IMR-90 (cell line): ENCODE results near the gene TOP2A. TPM values are rescaled to one million over a fixed set of nuclear protein-coding genes. Genes with fewer than 3 reads are reported as not detected.

Experiments used
- ATAC-seq: fragments of 200-7000 bp; cut with Tn5 transposase; 2 replicates; pipeline ENCODE4 v1.9.1; 2020; ENCODE audit warnings: low read depth, mild to moderate bottlenecking, moderate library complexity
- BruUV-seq: library from RNA; stranded (reverse); fragments of 400-500 nt; replicated peaks from 2 replicates; lab custom pipeline; 2021; lab: Mats Ljungman, UMichigan
- CTCF ChIA-PET: fragments of 300-600 bp; formaldehyde crosslinking; extraction: SDS; loops from one replicate; lab custom pipeline; 2021; ENCODE audit warnings: antibody characterized with exemption; lab: Yijun Ruan, JAX
- POLR2A ChIA-PET: fragments of 300-600 bp; sonication (Branson Sonifier 250); formaldehyde crosslinking; loops from one replicate; lab custom pipeline; 2022; ENCODE audit warnings: antibody characterized with exemption; ENCODE audit not compliant: unreplicated experiment; lab: Charles Lee
- DNase-seq: peaks from one replicate; pipeline ENCODE4 v3.0.0; 2013
- H2AFZ ChIP-seq: replicated peaks from 2 replicates; pipeline ENCODE3; 2013; ENCODE audit warnings: low read length, mild to moderate bottlenecking; ENCODE audit not compliant: poor library complexity
- H2AK5ac ChIP-seq: 2 replicates; pipeline ENCODE4 v1.6.1; 2013; ENCODE audit warnings: low read depth, low read length, inconsistent platforms
- H2AK9ac ChIP-seq: replicated peaks from 2 replicates; pipeline ENCODE3; 2013; ENCODE audit warnings: mild to moderate bottlenecking, low read depth, low read length, moderate library complexity; ENCODE audit not compliant: poor library complexity
- H2BK120ac ChIP-seq: 2 replicates; pipeline ENCODE4 v1.6.1; 2013; ENCODE audit warnings: low read depth, low read length, inconsistent platforms
- H2BK15ac ChIP-seq: 3 replicates; pipeline ENCODE4 v1.6.1; 2013; ENCODE audit warnings: low read depth, low read length, inconsistent platforms
- H2BK20ac ChIP-seq: 2 replicates; pipeline ENCODE4 v1.6.1; 2013; ENCODE audit warnings: low read depth, mild to moderate bottlenecking, inconsistent platforms, low read length, moderate library complexity
- H2BK5ac ChIP-seq: 2 replicates; pipeline ENCODE4 v1.6.1; 2013; ENCODE audit warnings: mild to moderate bottlenecking, low read depth, low read length, inconsistent platforms; ENCODE audit not compliant: poor library complexity, severe bottlenecking
- H3K14ac ChIP-seq: replicated peaks from 2 replicates; pipeline ENCODE4 v1.6.1; 2013; ENCODE audit warnings: low read depth, low read length, inconsistent platforms
- H3K18ac ChIP-seq: 2 replicates; pipeline ENCODE4 v1.6.1; 2013; ENCODE audit warnings: low read depth, low read length, control low read depth
- H3K23ac ChIP-seq: 2 replicates; pipeline ENCODE4 v1.6.1; 2013; ENCODE audit warnings: low read depth, low read length, inconsistent platforms
- H3K27ac ChIP-seq: 2 replicates; pipeline ENCODE4 v1.5.1; 2013; ENCODE audit warnings: mild to moderate bottlenecking, control low read depth, low read length; ENCODE audit not compliant: insufficient read depth
- H3K27me3 ChIP-seq: 2 replicates; pipeline ENCODE4 v1.6.1; 2013; ENCODE audit warnings: low read length; ENCODE audit not compliant: control insufficient read depth, insufficient read depth
- H3K36me3 ChIP-seq: 2 replicates; pipeline ENCODE4 v1.6.1; 2013; ENCODE audit warnings: low read length, mixed read lengths; ENCODE audit not compliant: control insufficient read depth, insufficient read depth
- H3K4ac ChIP-seq: 2 replicates; pipeline ENCODE4 v1.6.1; 2013; ENCODE audit warnings: low read depth, low read length, inconsistent platforms
- H3K4me1 ChIP-seq: 2 replicates; pipeline ENCODE4 v1.6.1; 2013; ENCODE audit warnings: low read length, mixed read lengths; ENCODE audit not compliant: control insufficient read depth, insufficient read depth
- H3K4me2 ChIP-seq: 2 replicates; pipeline ENCODE4 v1.6.1; 2013; ENCODE audit warnings: low read depth, mild to moderate bottlenecking, control low read depth, low read length, moderate library complexity
- H3K4me3 ChIP-seq: 2 replicates; pipeline ENCODE4 v1.5.1; 2013; ENCODE audit warnings: low read depth, mild to moderate bottlenecking, control low read depth, low read length, moderate library complexity; ENCODE audit not compliant: insufficient read depth
- H3K56ac ChIP-seq: 2 replicates; pipeline ENCODE4 v1.6.1; 2013; ENCODE audit warnings: low read length, inconsistent platforms; ENCODE audit not compliant: insufficient read depth; ENCODE audit errors: extremely low read depth
- H3K79me1 ChIP-seq, 2 experiments: 2 replicates each; pipeline ENCODE4 v1.6.1; 2013; ENCODE audit warnings: low read length in 2 of 2, inconsistent platforms in 1 of 2, low read depth in 1 of 2
- H3K9ac ChIP-seq: 2 replicates; pipeline ENCODE4 v1.6.1; 2013; ENCODE audit warnings: low read depth, low read length, control low read depth
- H3K9me1 ChIP-seq: 2 replicates; pipeline ENCODE4 v1.6.1; 2013; ENCODE audit warnings: low read length, inconsistent platforms; ENCODE audit not compliant: insufficient read depth
- H3K9me3 ChIP-seq: 2 replicates; pipeline ENCODE4 v1.6.1; 2013; ENCODE audit warnings: low read length; ENCODE audit not compliant: control insufficient read depth, insufficient read depth
- H4K20me1 ChIP-seq: 2 replicates; pipeline ENCODE4 v1.6.1; 2013; ENCODE audit warnings: low read length, inconsistent platforms; ENCODE audit not compliant: insufficient read depth
- H4K5ac ChIP-seq: 2 replicates; pipeline ENCODE4 v1.6.1; 2013; ENCODE audit warnings: mild to moderate bottlenecking, low read depth, low read length, control low read depth
- H4K8ac ChIP-seq, 2 experiments: 2 replicates each; pipeline ENCODE4 v1.6.1; 2013; ENCODE audit warnings: low read depth in 2 of 2, low read length in 2 of 2, control low read depth in 1 of 2, inconsistent platforms in 1 of 2
- H4K91ac ChIP-seq: 2 replicates; pipeline ENCODE4 v1.6.1; 2013; ENCODE audit warnings: low read depth, low read length, inconsistent platforms; ENCODE audit not compliant: insufficient read depth
- CHD1 ChIP-seq: IDR thresholded peaks from 2 replicates; pipeline ENCODE4 v1.6.1; 2012; ENCODE audit warnings: low read depth, low read length, improper control_type of control experiment
- POLR2A ChIP-seq: IDR thresholded peaks from 2 replicates; pipeline ENCODE4 v1.6.1; 2012; ENCODE audit warnings: mild to moderate bottlenecking, low read depth, low read length
- WGBS, 2 experiments: methylation state at CpG; one replicate each; pipeline versions ENCODE4 v1.1.5 to v1.1.7; 2013; ENCODE audit warnings: missing lambda C conversion rate in 2 of 2; ENCODE audit not compliant: insufficient read length in 1 of 2; ENCODE audit errors: extremely low coverage in 2 of 2; 5-methylcytosine and 5-hydroxymethylcytosine counted together
- dilution Hi-C: fragments of 300-500 bp; cut with HindIII; formaldehyde crosslinking; loops from one replicate; pipeline ENCODE4 v1.14.3; 2018; ENCODE audit warnings: low sequenced_read_pairs; ENCODE audit not compliant: unreplicated experiment
- in situ Hi-C: fragments of 300-500 bp; cut with MboI; formaldehyde crosslinking; loops from 3 replicates; pipeline ENCODE4 v1.14.3; 2019; ENCODE audit warnings: low sequenced_read_pairs, inconsistent platforms, mixed read lengths
- intact Hi-C: fragments of 100-400 bp; cut with micrococcal nuclease; formaldehyde crosslinking; loops from 2 replicates; pipeline ENCODE4 v1.10.0; 2022
- polyA plus RNA-seq, 3 experiments: library from polyadenylated mRNA; depleted of rRNA; stranded (reverse); fragments of >200 nt; gene quantifications; 2 replicates each; pipeline ENCODE4 v1.2.3, GENCODE V29; 2012; ENCODE audit warnings: low replicate concordance in 1 of 3
- total RNA-seq: library from RNA; depleted of rRNA; stranded (reverse); fragments of >200 nt; gene quantifications from 2 replicates; pipeline ENCODE4 v1.2.3, GENCODE V29; 2012

The TOP2A gene
- total and polyA plus RNA-seq, 2 of the 4 experiments (the other 2 are of a cell fraction): 43.4 to 68.5 TPM

- BruUV-seq: no TSS peak
- POLR2A ChIA-PET: no interaction called here
- CTCF ChIA-PET: interaction anchor here (0.9 kb wide), 1 partner anchor 37 kb away, joined by 3 read pairs; no protein-coding TSS in a partner anchor
- H3K36me3 ChIP-seq: peaks cover under 1% of the 10 kb centered on the region
- H4K5ac ChIP-seq: no peak overlapping the region
- H4K20me1 ChIP-seq: peaks cover 8% of the 10 kb centered on the region; the same call in 1 of the 2 replicates
- 0 out of 4 replicates have a peak, but pooled peaks cover 0 to 3% of the 10 kb centered on the region in 2 experiments for H3K79me1 ChIP-seq
- H3K23ac ChIP-seq: no peak overlapping the region
- H3K18ac ChIP-seq: no peak overlapping the region
- TF ChIP-seq CHD1: no peak
- TF ChIP-seq POLR2A: peak; percentile 45; the same call in 1 of the 2 replicates
- H2AK5ac ChIP-seq: no peak overlapping the region
- no peaks in the 10 kb centered on the region for H3K27me3 ChIP-seq
- H3K14ac ChIP-seq: no peak overlapping the region
- no peak overlapping the region for H3K56ac ChIP-seq
- ATAC-seq (no peak; the same call in 1 of the 2 replicates), DNase-seq (no peak)
- peak overlapping the region; percentile 21 for H2AK9ac ChIP-seq
- H4K8ac ChIP-seq: no peak overlapping the region
- no peak overlapping the region for H2BK15ac ChIP-seq
- no peak overlapping the region for H3K4me3 ChIP-seq
- 0 out of 2 replicates have a peak overlapping the region, but pooled peaks have one; percentile 47 for H2BK20ac ChIP-seq
- 84% methylated on average over 4 of the region's 5 CpGs; no CpG with 5 or more reads in 1 of the 2 experiments for WGBS, 2 experiments
- H4K91ac ChIP-seq: no peak overlapping the region
- in situ Hi-C loops (no loop called here), intact Hi-C loops (no loop called here), dilution Hi-C loops (no loop called here)
- no peaks in the 10 kb centered on the region for H3K9me3 ChIP-seq
- H2AFZ ChIP-seq: peak overlapping the region; percentile 47
- H3K9me1 ChIP-seq: peaks cover 15% of the 10 kb centered on the region
- no peak overlapping the region for H2BK120ac ChIP-seq
- no peak overlapping the region for H3K4ac ChIP-seq
- H3K4me1 ChIP-seq: peaks cover 2% of the 10 kb centered on the region; the same call in 1 of the 2 replicates
- no peak overlapping the region for H3K4me2 ChIP-seq
- no peak overlapping the region for H3K27ac ChIP-seq
- H2BK5ac ChIP-seq: no peak overlapping the region
- no peak overlapping the region for H3K9ac ChIP-seq
Measured at GRCh38 chr17:40464392-40464855, 46.7 kb upstream of the TOP2A start.
